Neural cell (in vitro differentiated cells): Measurements from ENCODE around the gene DPF1. TPM values are rescaled to one million over a fixed set of nuclear protein-coding genes. Genes with fewer than 3 reads are reported as not detected.

Experiments
- H2AFZ ChIP-seq: fragments of 200-600, 300-800 bp; sonication (generic), shearing (Covaris generic); 2 replicates; pipeline ENCODE4 v1.6.0; 2014; ENCODE audit warnings: low read depth, mild to moderate bottlenecking, antibody characterized with exemption, low read length, moderate library complexity
- H3F3A ChIP-seq: fragments of 200-600 bp; shearing (Covaris generic); 2 replicates; pipeline ENCODE4 v1.6.1; 2016; ENCODE audit warnings: mild to moderate bottlenecking, moderate library complexity, mixed read lengths, antibody characterized with exemption, low read length; ENCODE audit not compliant: insufficient read depth, poor library complexity, severe bottlenecking
- H3K27ac ChIP-seq: fragments of 200-600, 300-800 bp; sonication (generic), shearing (Covaris generic); 2 replicates; pipeline ENCODE4 v1.5.1; 2014; ENCODE audit warnings: mild to moderate bottlenecking, low read length, moderate library complexity
- H3K27me3 ChIP-seq: fragments of 300-800, 200-600 bp; sonication (generic), shearing (Covaris generic); 2 replicates; pipeline ENCODE4 v1.6.0; 2014; ENCODE audit warnings: mild to moderate bottlenecking, low read depth, low read length, moderate library complexity; ENCODE audit not compliant: insufficient read depth
- H3K36me3 ChIP-seq: fragments of 300-800, 200-600 bp; sonication (generic), shearing (Covaris generic); 2 replicates; pipeline ENCODE4 v1.5.1; 2014; ENCODE audit warnings: mild to moderate bottlenecking, antibody characterized with exemption, low read length, moderate library complexity; ENCODE audit not compliant: insufficient read depth
- H3K4me2 ChIP-seq: fragments of 300-800, 200-600 bp; sonication (generic), shearing (Covaris generic); 2 replicates; pipeline ENCODE4 v1.6.0; 2014; ENCODE audit warnings: mild to moderate bottlenecking, low read length
- H3K4me3 ChIP-seq: fragments of 300-800, 200-600 bp; sonication (generic), shearing (Covaris generic); 2 replicates; pipeline ENCODE4 v1.5.1; 2014; ENCODE audit warnings: mild to moderate bottlenecking, low read length, moderate library complexity
- H3K79me2 ChIP-seq: fragments of 200-600 bp; shearing (Covaris generic); replicated peaks from 2 replicates; pipeline ENCODE4 v1.6.0; 2014; ENCODE audit warnings: mild to moderate bottlenecking, low read length, moderate library complexity; ENCODE audit not compliant: insufficient read depth
- H3K9ac ChIP-seq: fragments of 300-800, 200-600 bp; sonication (generic), shearing (Covaris generic); 2 replicates; pipeline ENCODE4 v1.6.1; 2016; ENCODE audit warnings: mild to moderate bottlenecking, low read length, mixed read lengths
- H3K9me2 ChIP-seq: fragments of 200-600 bp; shearing (Covaris generic); 2 replicates; pipeline ENCODE4 v1.6.1; 2016; ENCODE audit warnings: mild to moderate bottlenecking, low read length, mixed read lengths; ENCODE audit not compliant: insufficient read depth
- H3K9me3 ChIP-seq: fragments of 200-600, 300-800 bp; sonication (generic), shearing (Covaris generic); 2 replicates; pipeline ENCODE4 v1.6.1; 2016; ENCODE audit warnings: mild to moderate bottlenecking, mixed run types, low read length, moderate library complexity, mixed read lengths
- H4K20me1 ChIP-seq: fragments of 200-600 bp; shearing (Covaris generic); 2 replicates; pipeline ENCODE4 v1.6.1; 2016; ENCODE audit warnings: mild to moderate bottlenecking, mixed run types; ENCODE audit not compliant: insufficient read depth
- CTCF ChIP-seq: fragments of 450-650 bp; IDR thresholded peaks from 2 replicates; pipeline ENCODE4 v1.5.1; 2014; ENCODE audit warnings: antibody characterized with exemption, mild to moderate bottlenecking, moderate library complexity; ENCODE audit not compliant: poor library complexity, severe bottlenecking
- EP300 ChIP-seq: fragments of 450-650 bp; conservative IDR thresholded peaks from 2 replicates; pipeline ENCODE4 v1.6.1; 2014; ENCODE audit warnings: antibody characterized with exemption, mild to moderate bottlenecking, moderate library complexity; ENCODE audit not compliant: poor library complexity, severe bottlenecking
- EZH2 ChIP-seq: fragments of 200-600, 300-800 bp; shearing (Covaris generic), sonication (generic); IDR thresholded peaks from 2 replicates; pipeline ENCODE4 v1.6.1; 2014; ENCODE audit warnings: antibody characterized with exemption, low read length, borderline replicate concordance, mild to moderate bottlenecking; ENCODE audit not compliant: insufficient read depth, poor library complexity, severe bottlenecking
- MXI1 ChIP-seq: fragments of 450-650 bp; conservative IDR thresholded peaks from 2 replicates; pipeline ENCODE4 v1.6.1; 2014; ENCODE audit warnings: antibody characterized with exemption, mild to moderate bottlenecking; ENCODE audit not compliant: poor library complexity, severe bottlenecking
- POLR2AphosphoS5 ChIP-seq: IDR thresholded peaks from 2 replicates; pipeline ENCODE4 v1.6.1; 2012
- RAD21 ChIP-seq: fragments of 450-650 bp; conservative IDR thresholded peaks from 2 replicates; pipeline ENCODE4 v1.6.1; 2014; ENCODE audit warnings: antibody characterized with exemption, mild to moderate bottlenecking, moderate library complexity
- REST ChIP-seq: IDR thresholded peaks from 2 replicates; pipeline ENCODE4 v1.6.1; 2012; ENCODE audit warnings: borderline replicate concordance
- SMC3 ChIP-seq: fragments of 450-650 bp; conservative IDR thresholded peaks from 2 replicates; pipeline ENCODE4 v1.6.1; 2014; ENCODE audit warnings: antibody characterized with exemption, mild to moderate bottlenecking, moderate library complexity; ENCODE audit not compliant: poor library complexity
- TAF1 ChIP-seq: IDR thresholded peaks from 2 replicates; pipeline ENCODE4 v1.6.1; 2012; ENCODE audit warnings: low read depth
- polyA plus RNA-seq: library from polyadenylated mRNA; depleted of rRNA; stranded (reverse); fragments of >200 nt; gene quantifications from 2 replicates; pipeline ENCODE4 v1.2.3, GENCODE V29; 2014

DPF1 gene
- polyA plus RNA-seq, 1 donor from 2014 or later, result 118 TPM

- H3K4me2 ChIP-seq, result no peak overlapping the region
- H3K27me3 ChIP-seq, result no peaks in the 10 kb centered on the region
- no peaks in the 10 kb centered on the region for H3F3A ChIP-seq
- H3K36me3 ChIP-seq, result no peaks in the 10 kb centered on the region
- TF ChIP-seq CTCF (no peak), EZH2 (no peak), EP300 (no peak), TAF1 (no peak), POLR2AphosphoS5 (no peak), SMC3 (no peak), RAD21 (no peak), MXI1 (no peak), REST (no peak)
- H3K27ac ChIP-seq, result no peak overlapping the region
- no peak overlapping the region for H3K4me3 ChIP-seq
- no peaks in the 10 kb centered on the region for H4K20me1 ChIP-seq
- H3K9me3 ChIP-seq, result peaks cover 4% of the 10 kb centered on the region
- no peak overlapping the region for H2AFZ ChIP-seq
- H3K9me2 ChIP-seq, result no peaks in the 10 kb centered on the region
- no peak overlapping the region for H3K9ac ChIP-seq
- no peaks in the 10 kb centered on the region for H3K79me2 ChIP-seq
Observed at GRCh38 chr19:38162632-38163031, 61.4 kb downstream of the DPF1 start.

GRCh38 chr19:38162094-38162493 lies 61.9 kb downstream of the DPF1 start:
- Histone ChIP-seq H2AFZ (no peak overlapping the region), H4K20me1 (no peaks in the 10 kb centered on the region), H3K79me2 (no peaks in the 10 kb centered on the region), H3K27ac (no peak overlapping the region), H3K9me2 (no peaks in the 10 kb centered on the region), H3K4me2 (no peak overlapping the region), H3K36me3 (no peaks in the 10 kb centered on the region), H3F3A (no peaks in the 10 kb centered on the region), H3K4me3 (no peak overlapping the region), H3K27me3 (no peaks in the 10 kb centered on the region), H3K9ac (no peak overlapping the region), H3K9me3 (peaks cover 4% of the 10 kb centered on the region)
- no peak for TF ChIP-seq SMC3
- TF ChIP-seq RAD21, result no peak
- TF ChIP-seq EZH2, result no peak
- TF ChIP-seq MXI1, result no peak
- no peak for TF ChIP-seq REST
- no peak for TF ChIP-seq CTCF
- no peak for TF ChIP-seq POLR2AphosphoS5
- no peak for TF ChIP-seq EP300
- TF ChIP-seq TAF1, result no peak
